Activated T-helper 17 cell treated with anti-CD3 and anti-CD28 coated beads, Interleukin-2, amount 50 U/mL, for 72 hours (primary cell): ENCODE measurements around the gene CD300LG. TPM values are rescaled to one million over a fixed set of nuclear protein-coding genes. Genes with fewer than 3 reads are reported as not detected.
A peak's percentile ranks its signal among the peaks of the same experiment; 100 is the strongest.

Source experiments
- ATAC-seq: fragments of 150-1000 bp; cut with Tn5 transposase; replicated peaks from 2 replicates; pipeline ENCODE4 v1.10.0; 2021; ENCODE audit warnings: mild to moderate bottlenecking, moderate library complexity
- H3K27ac Mint-ChIP-seq: one replicate; pipeline ENCODE4 v1.8.0; 2022; ENCODE audit warnings: mixed read lengths
- H3K27me3 Mint-ChIP-seq: one replicate; pipeline ENCODE4 v1.8.0; 2022; ENCODE audit warnings: mixed read lengths
- H3K36me3 Mint-ChIP-seq: one replicate; pipeline ENCODE4 v1.8.0; 2022; ENCODE audit warnings: low read depth, mild to moderate bottlenecking, mixed read lengths
- H3K4me1 Mint-ChIP-seq: one replicate; pipeline ENCODE4 v1.8.0; 2022; ENCODE audit warnings: mixed read lengths
- H3K4me3 Mint-ChIP-seq: one replicate; pipeline ENCODE4 v1.8.0; 2022; ENCODE audit warnings: mild to moderate bottlenecking, mixed read lengths
- H3K9me3 Mint-ChIP-seq: one replicate; pipeline ENCODE4 v1.8.0; 2022; ENCODE audit warnings: mixed read lengths
- total RNA-seq, 2 donors: library from RNA; stranded (reverse); gene quantifications; one replicate each; pipeline ENCODE4 v1.2.3, GENCODE V29; 2022

The CD300LG gene
- total RNA-seq, 2 donors from 2014 or later, result not detected

DNA sequence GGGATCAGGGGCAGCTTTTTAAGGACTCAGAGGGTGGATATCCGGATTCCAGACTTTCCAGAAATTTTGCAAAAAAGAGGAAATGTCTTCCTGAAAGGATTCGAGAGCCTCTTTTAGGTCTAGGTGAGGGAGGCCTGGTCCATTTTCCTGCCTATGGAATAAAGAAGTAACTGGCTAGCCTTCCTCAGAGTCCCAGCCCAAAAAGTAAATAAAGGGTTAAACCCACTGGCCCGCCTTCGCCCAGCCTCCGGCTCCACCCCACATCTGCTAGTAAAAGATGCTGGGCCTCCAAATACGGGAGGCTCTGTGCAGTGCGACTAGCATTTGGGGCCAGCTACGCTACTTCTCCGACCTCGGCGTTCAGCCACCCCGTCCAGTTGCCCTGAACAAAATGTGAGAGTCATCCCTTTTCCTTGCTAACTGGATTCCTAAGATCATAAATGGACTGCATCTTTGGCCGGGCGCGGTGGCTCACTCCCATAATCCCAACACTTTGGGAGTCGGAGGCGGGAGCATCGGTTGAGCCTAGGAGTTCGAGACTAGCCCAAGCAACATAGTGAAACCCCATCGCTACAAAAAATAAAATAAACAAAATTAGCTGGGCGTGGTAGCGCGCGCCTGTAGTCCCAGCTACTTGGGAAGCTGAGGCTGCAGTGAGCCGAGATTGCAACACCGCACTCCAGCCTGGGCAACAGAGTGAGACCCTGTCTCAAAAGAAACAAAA, 61.2 kb downstream of the CD300LG start:
- no peak overlapping the region for H3K27ac Mint-ChIP-seq
- H3K27me3 Mint-ChIP-seq, result peaks cover 9% of the 10 kb centered on the region
- peak overlapping the region; percentile 73 for H3K4me3 Mint-ChIP-seq
- no peaks in the 10 kb centered on the region for H3K9me3 Mint-ChIP-seq
- H3K4me1 Mint-ChIP-seq, result peaks cover 5% of the 10 kb centered on the region
- peak; percentile 47 for ATAC-seq
- H3K36me3 Mint-ChIP-seq, result no peaks in the 10 kb centered on the region

- no peak overlapping the region for H3K27ac Mint-ChIP-seq
- no peak overlapping the region for H3K4me3 Mint-ChIP-seq
- ATAC-seq, result no peak
- H3K9me3 Mint-ChIP-seq, result no peaks in the 10 kb centered on the region
- peaks cover 4% of the 10 kb centered on the region for H3K27me3 Mint-ChIP-seq
- no peaks in the 10 kb centered on the region for H3K36me3 Mint-ChIP-seq
- peaks cover 5% of the 10 kb centered on the region for H3K4me1 Mint-ChIP-seq
These were observed 62.7 kb downstream of the CD300LG start for GRCh38 chr17:43909537-43910231.

- ATAC-seq, result no peak
- no peaks in the 10 kb centered on the region for H3K4me1 Mint-ChIP-seq
- no peaks in the 10 kb centered on the region for H3K36me3 Mint-ChIP-seq
- H3K27ac Mint-ChIP-seq, result no peak overlapping the region
- no peaks in the 10 kb centered on the region for H3K27me3 Mint-ChIP-seq
- H3K9me3 Mint-ChIP-seq, result no peaks in the 10 kb centered on the region
- H3K4me3 Mint-ChIP-seq, result no peak overlapping the region
These were observed 64.9 kb downstream of the CD300LG start for GRCh38 chr17:43911904-43912303.

DNA sequence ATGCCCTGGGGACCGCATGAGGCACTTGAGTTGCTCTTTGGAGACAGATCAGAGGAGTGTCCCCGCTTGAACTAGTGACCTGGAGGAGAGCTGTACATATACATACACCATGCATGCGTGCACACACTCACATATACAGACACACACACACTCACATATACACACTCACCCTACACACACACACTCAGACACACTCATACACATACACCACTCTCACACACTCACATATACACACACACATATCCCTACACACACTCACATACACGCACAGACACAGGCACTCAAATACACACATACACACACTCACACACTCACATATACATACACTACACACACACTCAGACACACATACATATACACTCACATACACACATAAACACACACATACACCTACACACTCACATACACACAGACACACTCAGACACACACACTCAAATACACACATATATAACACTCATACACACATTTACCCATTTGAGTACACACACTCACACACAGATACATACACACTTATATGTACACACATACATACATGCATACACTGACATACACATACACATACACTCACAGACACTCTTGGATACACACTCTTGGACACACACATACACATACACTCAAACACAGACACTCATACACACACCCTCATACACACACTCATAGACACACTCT, 65.8 kb downstream of the CD300LG start:
- Mint-ChIP-seq H3K4me3 (no peak overlapping the region), H3K27ac (no peak overlapping the region), H3K4me1 (no peaks in the 10 kb centered on the region), H3K36me3 (no peaks in the 10 kb centered on the region), H3K9me3 (no peaks in the 10 kb centered on the region), H3K27me3 (no peaks in the 10 kb centered on the region)
- ATAC-seq, result no peak

Other genes starting within 250 kb of the CD300LG start
- gene MEOX1, start 185.3 kb upstream of the CD300LG start, total RNA-seq, result 1 to 10 TPM; 3.3 to 4.8 TPM
- gene SOST, start 88.4 kb upstream of the CD300LG start, total RNA-seq, result not detected
- 10 to 100 TPM; 10.5 to 21.5 TPM for gene DUSP3, start 68.2 kb upstream of the CD300LG start, total RNA-seq
- not detected for gene CFAP97D1, start 66.7 kb upstream of the CD300LG start, total RNA-seq
- under 1 TPM; 0.43 to 0.58 TPM for gene MPP3, start 14.0 kb upstream of the CD300LG start, total RNA-seq
- gene MPP2, start 60.4 kb downstream of the CD300LG start, total RNA-seq, result 1 to 10 TPM; 1.3 to 3.3 TPM
- gene PPY, start 95.3 kb downstream of the CD300LG start, total RNA-seq, result 1 to 10 TPM in 1 of 2 donors, under 1 TPM in 1; 0.90 to 1.9 TPM
- gene PYY, start 106.8 kb downstream of the CD300LG start, total RNA-seq, result not detected
- gene NAGS, start 157.4 kb downstream of the CD300LG start, total RNA-seq, result 1 to 10 TPM in 1 of 2 donors, under 1 TPM in 1; 0.48 to 4.8 TPM
- gene TMEM101, start 167.8 kb downstream of the CD300LG start, total RNA-seq, result 10 to 100 TPM; 33.0 to 35.1 TPM
- 10 to 100 TPM; 78.6 to 87.6 TPM for gene LSM12, start 219.5 kb downstream of the CD300LG start, total RNA-seq
- gene G6PC3, start 223.6 kb downstream of the CD300LG start, total RNA-seq, result 10 to 100 TPM; 14.9 to 22.8 TPM